Upper lobe of left lung (tissue), 6 donors: ENCODE results near the gene MINPP1. TPM values are rescaled to one million over a fixed set of nuclear protein-coding genes. Genes with fewer than 3 reads are reported as not detected.
"Not testable (repeated sequence)": the region's sequence is repeated elsewhere in the genome, so short reads cannot be mapped to it uniquely, and the experiment has no call there.

Experiments
- ATAC-seq, 2 donors: fragments of 200-7000 bp; cut with Tn5 transposase; one replicate each; pipeline ENCODE4 v1.9.1; 2022; ENCODE audit warnings: mild to moderate bottlenecking in 2 of 2, moderate library complexity in 2 of 2; ENCODE audit not compliant: low FRiP score in 2 of 2
- DNase-seq, 2 donors: peaks; one replicate each; pipeline ENCODE4 v3.0.0-alpha.2; 2019 to 2020
- H3K27ac ChIP-seq, 4 donors: fragments of 200-600 bp; sonication (generic); one replicate each; pipeline ENCODE4 v1.5.1; 2016 to 2019
- H3K27me3 ChIP-seq, 4 donors: fragments of 200-600 bp; sonication (generic); one replicate each; pipeline ENCODE4 v1.5.1; 2017 to 2019
- H3K36me3 ChIP-seq, 4 donors: fragments of 200-600 bp; sonication (generic); one replicate each; pipeline ENCODE4 v1.5.1; 2016 to 2019
- H3K4me1 ChIP-seq, 4 donors: fragments of 200-600 bp; sonication (generic); one replicate each; pipeline ENCODE4 v1.5.1; 2018 to 2019
- H3K4me3 ChIP-seq, 4 donors: fragments of 200-600 bp; sonication (generic); one replicate each; pipeline ENCODE4 v1.5.1; 2017 to 2019; ENCODE audit warnings: mild to moderate bottlenecking in 2 of 4, moderate library complexity in 1 of 4
- H3K9me3 ChIP-seq, 4 donors: fragments of 200-600 bp; sonication (generic); one replicate each; pipeline ENCODE4 v1.5.1; 2018 to 2019
- CTCF ChIP-seq, 6 experiments: fragments of 450-650 bp in 4 of 6; fragments of 200-600 bp in 2 of 6; sonication (generic) in 2 of 6; IDR thresholded peaks; one replicate each; pipeline ENCODE4 v1.5.1; 2016 to 2019; ENCODE audit warnings: antibody characterized with exemption in 6 of 6
- POLR2A ChIP-seq, 4 donors: fragments of 450-650 bp; IDR thresholded peaks; one replicate each; pipeline ENCODE4 v1.5.1; 2016 to 2017; ENCODE audit warnings: antibody characterized with exemption in 4 of 4, mild to moderate bottlenecking in 2 of 4
- POLR2AphosphoS5 ChIP-seq, 2 donors: sonication (generic); formaldehyde crosslinking; IDR thresholded peaks; one replicate each; pipeline ENCODE4 v1.5.1; 2017; ENCODE audit warnings: antibody characterized with exemption in 2 of 2
- WGBS, 2 donors: methylation state at CpG; one replicate each; pipeline ENCODE4 v1.1.5; 2017 to 2018; 5-methylcytosine and 5-hydroxymethylcytosine counted together
- total RNA-seq, 6 donors: library from RNA; depleted of rRNA in 4 of 6; stranded (reverse); fragments of >200 nt in 4 of 6; gene quantifications; one replicate each; pipeline versions ENCODE4 v1.1.0 to v1.2.1, GENCODE V29; 2016 to 2021
- donor health status: DM: no; HTN: no; CAD: no; lungs with moderate emphysema.
- donor health status: DM: no; HTN: yes; CAD: no; lungs with severe emphysema.

Gene MINPP1, protein sequence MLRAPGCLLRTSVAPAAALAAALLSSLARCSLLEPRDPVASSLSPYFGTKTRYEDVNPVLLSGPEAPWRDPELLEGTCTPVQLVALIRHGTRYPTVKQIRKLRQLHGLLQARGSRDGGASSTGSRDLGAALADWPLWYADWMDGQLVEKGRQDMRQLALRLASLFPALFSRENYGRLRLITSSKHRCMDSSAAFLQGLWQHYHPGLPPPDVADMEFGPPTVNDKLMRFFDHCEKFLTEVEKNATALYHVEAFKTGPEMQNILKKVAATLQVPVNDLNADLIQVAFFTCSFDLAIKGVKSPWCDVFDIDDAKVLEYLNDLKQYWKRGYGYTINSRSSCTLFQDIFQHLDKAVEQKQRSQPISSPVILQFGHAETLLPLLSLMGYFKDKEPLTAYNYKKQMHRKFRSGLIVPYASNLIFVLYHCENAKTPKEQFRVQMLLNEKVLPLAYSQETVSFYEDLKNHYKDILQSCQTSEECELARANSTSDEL
- 10 to 100 TPM in 4 of 6 donors, 1 to 10 TPM in 2; 8.0 to 22.2 (median 15.4) TPM for total RNA-seq

DNA sequence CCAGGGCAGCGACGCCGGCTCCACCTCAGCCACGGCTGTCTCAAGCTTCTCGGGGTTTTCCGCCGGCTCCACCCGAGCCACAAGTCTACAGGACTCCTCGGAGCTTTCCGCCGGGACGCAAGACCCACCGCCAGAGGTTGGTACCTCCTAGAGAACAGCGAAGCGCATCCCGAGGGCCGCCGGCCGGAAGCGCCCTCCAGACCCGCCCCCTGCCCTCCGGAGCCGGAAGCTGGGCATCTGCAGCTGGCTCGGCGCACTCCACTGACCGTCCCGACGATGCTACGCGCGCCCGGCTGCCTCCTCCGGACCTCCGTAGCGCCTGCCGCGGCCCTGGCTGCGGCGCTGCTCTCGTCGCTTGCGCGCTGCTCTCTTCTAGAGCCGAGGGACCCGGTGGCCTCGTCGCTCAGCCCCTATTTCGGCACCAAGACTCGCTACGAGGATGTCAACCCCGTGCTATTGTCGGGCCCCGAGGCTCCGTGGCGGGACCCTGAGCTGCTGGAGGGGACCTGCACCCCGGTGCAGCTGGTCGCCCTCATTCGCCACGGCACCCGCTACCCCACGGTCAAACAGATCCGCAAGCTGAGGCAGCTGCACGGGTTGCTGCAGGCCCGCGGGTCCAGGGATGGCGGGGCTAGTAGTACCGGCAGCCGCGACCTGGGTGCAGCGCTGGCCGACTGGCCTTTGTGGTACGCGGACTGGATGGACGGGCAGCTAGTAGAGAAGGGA, at the start of gene MINPP1:
Gene MINPP1, plus strand, starts transcription at position 254 of the 726 bp plus-strand sequence. Its CDS starts 23 bp downstream, at position 277.
- ATAC-seq (peak; percentile 96 to 99), DNase-seq (peak; percentile 79 to 96)
- TF ChIP-seq POLR2A (IDR thresholded peaks at IDR 0.05) (peak in 2 of 4 donors; percentile 29 to 73), CTCF (IDR thresholded peaks at IDR 0.05) (no peak), POLR2AphosphoS5 (IDR thresholded peaks at IDR 0.05) (peak; percentile 61 to 63)
- H3K27ac ChIP-seq: peak within 1 kb of the TSS; percentile 72 to 88 (median 82)
- H3K36me3 ChIP-seq: peaks cover 0 to 15% (median 2%) of the 10 kb centered on the region in 4 donors
- 0% methylated on average over 45 of the region's 74 CpGs; no CpG with 5 or more reads in 1 of the 2 donors for WGBS, 2 donors
- peaks cover 5 to 21% (median 11%) of the 10 kb centered on the region in 4 donors for H3K4me1 ChIP-seq
- no peaks in the 10 kb centered on the region for H3K27me3 ChIP-seq
- peak within 1 kb of the TSS; percentile 73 to 98 (median 78) for H3K4me3 ChIP-seq
- no peaks in the 10 kb centered on the region for H3K9me3 ChIP-seq

DNA sequence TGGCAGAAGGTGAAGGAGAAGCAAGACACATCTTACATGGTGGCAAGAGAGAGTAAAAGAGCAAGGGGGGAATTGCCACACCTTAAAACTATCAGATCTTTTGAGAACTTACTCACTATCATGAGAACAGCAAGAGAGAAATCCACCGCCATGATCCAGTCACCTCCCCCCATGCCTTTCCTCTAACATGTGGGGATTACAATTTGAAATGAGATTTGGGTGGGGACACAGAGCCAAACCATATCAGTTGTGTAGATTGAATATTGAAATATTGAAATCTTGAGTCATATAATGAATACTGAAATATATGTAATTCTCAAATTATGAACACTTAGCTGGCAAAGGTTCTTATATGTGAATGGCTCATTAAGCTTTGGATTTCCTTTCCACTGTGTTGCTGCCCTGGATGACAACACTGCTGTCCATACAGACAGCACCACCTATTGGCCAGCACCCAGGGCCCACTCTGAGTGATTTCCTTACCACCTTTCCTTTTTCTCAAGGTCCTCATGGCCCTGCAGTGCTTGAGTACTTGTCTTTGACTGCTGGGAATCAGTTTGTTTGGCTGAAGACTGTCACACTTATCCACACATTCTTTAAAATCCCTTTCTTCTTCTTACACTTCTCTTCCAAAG, 48.0 kb upstream of the MINPP1 start:
- not testable (repeated sequence) for ATAC-seq, H3K9me3 ChIP-seq, DNase-seq, H3K27ac ChIP-seq, H3K4me1 ChIP-seq, H3K27me3 ChIP-seq, H3K4me3 ChIP-seq, H3K36me3 ChIP-seq
- WGBS, 2 donors: no CpG with 5 or more reads among the region's 1 CpG

DNA sequence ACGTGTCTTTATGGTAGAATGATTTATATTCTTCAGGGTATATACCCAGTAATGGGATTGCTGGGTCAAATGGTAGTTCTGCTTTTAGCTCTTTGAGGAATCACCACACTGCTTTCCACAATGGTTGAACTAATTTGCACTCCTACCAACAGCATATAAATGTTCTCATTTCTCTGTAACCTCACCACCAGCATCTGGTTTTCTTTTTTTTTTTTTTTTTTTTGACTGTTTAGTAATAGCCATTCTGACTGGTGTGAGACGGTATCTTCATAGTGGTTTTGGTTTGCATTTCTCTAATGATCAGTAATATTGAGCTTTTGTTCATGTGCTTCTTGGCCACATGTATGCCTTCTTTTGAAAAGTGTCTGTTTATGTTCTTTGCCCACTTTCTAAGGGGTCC, 42.9 kb upstream of the MINPP1 start:
- not testable (repeated sequence) for ATAC-seq, H3K36me3 ChIP-seq, H3K4me3 ChIP-seq, H3K4me1 ChIP-seq, H3K9me3 ChIP-seq, DNase-seq, H3K27me3 ChIP-seq, H3K27ac ChIP-seq
- WGBS, 2 donors: 100% methylated on average over 1 of the region's 2 CpGs; no CpG with 5 or more reads in 1 of the 2 donors

- DNase-seq, H3K36me3 ChIP-seq, ATAC-seq, H3K4me3 ChIP-seq, H3K27ac ChIP-seq, H3K9me3 ChIP-seq, H3K4me1 ChIP-seq, H3K27me3 ChIP-seq: not testable (repeated sequence)
- WGBS, 2 donors: 82 to 86% methylated on average over 3 of the region's 3 CpGs
These were observed 37.8 kb upstream of the MINPP1 start for GRCh38 chr10:87466849-87467248.

DNA sequence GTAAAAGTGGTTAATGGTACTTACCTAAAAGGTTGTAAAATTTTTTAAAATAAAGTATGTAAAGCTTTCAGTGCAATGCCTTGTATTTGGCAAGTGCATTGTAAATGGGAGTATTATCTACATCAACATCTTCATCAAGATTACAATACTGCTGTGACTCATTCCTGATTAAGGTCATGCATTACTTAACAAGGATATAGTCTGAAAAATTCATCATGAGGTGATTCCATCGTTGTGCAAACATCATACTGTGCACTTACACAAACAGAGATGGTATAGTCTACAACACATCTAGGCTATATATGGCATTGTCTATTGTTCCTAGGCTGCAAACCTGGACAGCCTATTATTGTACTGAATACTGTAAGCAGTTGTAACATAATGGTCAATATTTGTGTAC, 16.0 kb upstream of the MINPP1 start:
- not testable (repeated sequence) for H3K27me3 ChIP-seq, H3K36me3 ChIP-seq, H3K27ac ChIP-seq, ATAC-seq, H3K9me3 ChIP-seq, DNase-seq, H3K4me3 ChIP-seq, H3K4me1 ChIP-seq
- WGBS, 2 donors: 38 to 67% methylated on average over 1 of the region's 1 CpG

GRCh38 chr10:87490285-87490684, 14.4 kb upstream of the MINPP1 start:
- ATAC-seq, H3K36me3 ChIP-seq, H3K4me1 ChIP-seq, H3K9me3 ChIP-seq, DNase-seq, H3K4me3 ChIP-seq, H3K27ac ChIP-seq, H3K27me3 ChIP-seq: not testable (repeated sequence)
- 80 to 90% methylated on average over 1 of the region's 3 CpGs for WGBS, 2 donors

DNA sequence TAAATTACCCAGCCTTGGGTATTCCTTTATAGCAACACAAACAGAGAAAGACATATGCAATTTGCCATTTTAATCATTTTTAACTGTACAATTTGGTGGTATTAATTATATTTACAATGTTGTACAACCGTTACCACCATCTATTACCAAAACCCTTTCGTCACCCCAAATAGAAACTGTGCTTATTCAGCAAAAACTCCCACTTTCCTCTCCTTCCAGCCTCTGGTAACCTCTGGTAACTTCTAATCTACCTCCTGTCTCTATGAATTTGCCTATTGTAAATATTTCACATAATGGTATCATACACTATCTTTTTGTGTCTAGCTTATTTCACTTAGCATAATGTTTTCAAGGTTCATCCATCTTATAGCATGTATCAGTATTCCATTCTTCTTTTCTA, 12.2 kb upstream of the MINPP1 start:
- not testable (repeated sequence) for H3K4me3 ChIP-seq, H3K9me3 ChIP-seq, DNase-seq, H3K27ac ChIP-seq, H3K4me1 ChIP-seq, ATAC-seq, H3K36me3 ChIP-seq, H3K27me3 ChIP-seq
- 88 to 100% methylated on average over 2 of the region's 2 CpGs for WGBS, 2 donors

- H3K27me3 ChIP-seq, H3K4me1 ChIP-seq, H3K4me3 ChIP-seq, DNase-seq, ATAC-seq, H3K36me3 ChIP-seq, H3K27ac ChIP-seq, H3K9me3 ChIP-seq: not testable (repeated sequence)
- 79 to 86% methylated on average over 5 of the region's 5 CpGs for WGBS, 2 donors
These were observed 9.2 kb upstream of the MINPP1 start for GRCh38 chr10:87495446-87495845.

GRCh38 chr10:87497386-87497785, 7.3 kb upstream of the MINPP1 start:
- H3K27ac ChIP-seq, DNase-seq, ATAC-seq, H3K36me3 ChIP-seq, H3K9me3 ChIP-seq, H3K4me1 ChIP-seq, H3K4me3 ChIP-seq, H3K27me3 ChIP-seq: not testable (repeated sequence)
- WGBS, 2 donors: 86 to 93% methylated on average over 2 of the region's 2 CpGs

DNA sequence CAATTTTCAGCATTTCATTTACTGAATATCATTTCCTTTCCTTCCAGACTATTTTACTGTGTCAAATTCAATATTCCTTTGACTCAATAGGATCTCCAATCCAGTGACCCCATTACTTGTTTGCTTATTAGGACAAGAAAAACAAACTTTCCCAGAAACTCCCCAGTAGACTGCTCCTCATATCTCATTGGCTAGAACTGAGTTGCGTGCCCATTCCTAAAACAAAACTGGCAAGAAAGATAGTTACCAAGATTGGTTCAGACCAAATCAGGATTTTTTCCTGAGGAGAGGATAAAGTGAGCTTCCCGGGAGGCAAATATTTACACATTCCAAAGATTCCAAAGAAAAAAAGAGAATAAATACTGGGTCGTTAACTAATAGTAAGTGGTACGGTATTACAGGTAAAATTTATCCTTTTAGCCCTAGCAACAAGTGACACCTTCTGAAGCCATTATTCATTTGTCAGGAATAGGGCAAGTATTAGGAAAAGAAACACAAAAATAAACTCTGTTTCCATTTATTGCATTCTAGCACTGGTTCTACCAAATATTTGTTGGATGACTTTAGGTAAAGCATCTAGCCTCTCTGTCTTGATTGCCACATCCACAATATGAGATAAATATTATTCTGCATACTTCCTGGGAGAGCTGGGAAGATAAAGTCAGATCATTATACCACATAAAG, 6.4 kb upstream of the MINPP1 start:
- H3K4me1 ChIP-seq, H3K9me3 ChIP-seq, DNase-seq, H3K4me3 ChIP-seq, H3K36me3 ChIP-seq, H3K27ac ChIP-seq, ATAC-seq, H3K27me3 ChIP-seq: not testable (repeated sequence)
- WGBS, 2 donors: 34 to 50% methylated on average over 1 to 2 of the region's 4 CpGs
